OCI-LY3 (cell line): ENCODE results near the gene GDAP2.

Experiments
- EZH2phosphoT487 ChIP-seq: fragments of 200-600 bp; shearing (Covaris generic); IDR thresholded peaks from 2 replicates; pipeline ENCODE4 v1.6.1; 2018; ENCODE audit warnings: antibody characterized with exemption, mixed run types, low read depth
- TF ChIP-seq, protein P1 (sequence below): fragments of 200-600, 300-600 bp; sonication (generic); IDR thresholded peaks from 2 replicates; pipeline ENCODE4 v1.5.1; 2014; ENCODE audit warnings: antibody characterized with exemption, low read length, low read depth

DNA sequence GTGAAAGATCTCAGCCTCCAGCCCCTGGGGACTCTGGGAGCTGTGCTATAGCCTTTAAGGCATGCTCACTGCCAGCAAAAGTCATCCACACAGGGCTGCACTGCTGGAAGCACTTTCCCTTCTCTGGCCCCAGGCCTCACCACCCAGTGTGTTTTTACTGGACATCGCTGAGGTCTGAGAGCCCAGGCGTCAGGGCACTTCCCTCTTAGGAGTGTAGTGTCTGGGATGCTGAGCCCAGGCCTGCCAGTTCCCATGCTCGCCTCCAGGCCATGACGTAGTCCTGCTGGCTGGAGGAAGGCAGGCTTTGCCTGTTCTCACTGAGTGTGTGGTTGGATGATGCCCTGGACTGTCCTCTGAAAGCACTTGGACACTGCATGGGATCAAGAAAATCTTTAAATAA is 101.2 kb downstream of the GDAP2 start:
- TF ChIP-seq, protein P1, sequence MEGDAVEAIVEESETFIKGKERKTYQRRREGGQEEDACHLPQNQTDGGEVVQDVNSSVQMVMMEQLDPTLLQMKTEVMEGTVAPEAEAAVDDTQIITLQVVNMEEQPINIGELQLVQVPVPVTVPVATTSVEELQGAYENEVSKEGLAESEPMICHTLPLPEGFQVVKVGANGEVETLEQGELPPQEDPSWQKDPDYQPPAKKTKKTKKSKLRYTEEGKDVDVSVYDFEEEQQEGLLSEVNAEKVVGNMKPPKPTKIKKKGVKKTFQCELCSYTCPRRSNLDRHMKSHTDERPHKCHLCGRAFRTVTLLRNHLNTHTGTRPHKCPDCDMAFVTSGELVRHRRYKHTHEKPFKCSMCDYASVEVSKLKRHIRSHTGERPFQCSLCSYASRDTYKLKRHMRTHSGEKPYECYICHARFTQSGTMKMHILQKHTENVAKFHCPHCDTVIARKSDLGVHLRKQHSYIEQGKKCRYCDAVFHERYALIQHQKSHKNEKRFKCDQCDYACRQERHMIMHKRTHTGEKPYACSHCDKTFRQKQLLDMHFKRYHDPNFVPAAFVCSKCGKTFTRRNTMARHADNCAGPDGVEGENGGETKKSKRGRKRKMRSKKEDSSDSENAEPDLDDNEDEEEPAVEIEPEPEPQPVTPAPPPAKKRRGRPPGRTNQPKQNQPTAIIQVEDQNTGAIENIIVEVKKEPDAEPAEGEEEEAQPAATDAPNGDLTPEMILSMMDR: no peak
- TF ChIP-seq EZH2phosphoT487: no peak
